Erythroblast (primary cell): ENCODE results near the gene PPP2R1B.

Experiments used
- GATA1 ChIP-seq: IDR thresholded peaks from 2 replicates; pipeline ENCODE4 v1.6.1; 2011; ENCODE audit warnings: low read depth, mild to moderate bottlenecking, control low read depth, low read length, moderate library complexity
- POLR2A ChIP-seq: IDR thresholded peaks from 2 replicates; pipeline ENCODE4 v1.6.1; 2011; ENCODE audit warnings: mild to moderate bottlenecking, low read length

DNA sequence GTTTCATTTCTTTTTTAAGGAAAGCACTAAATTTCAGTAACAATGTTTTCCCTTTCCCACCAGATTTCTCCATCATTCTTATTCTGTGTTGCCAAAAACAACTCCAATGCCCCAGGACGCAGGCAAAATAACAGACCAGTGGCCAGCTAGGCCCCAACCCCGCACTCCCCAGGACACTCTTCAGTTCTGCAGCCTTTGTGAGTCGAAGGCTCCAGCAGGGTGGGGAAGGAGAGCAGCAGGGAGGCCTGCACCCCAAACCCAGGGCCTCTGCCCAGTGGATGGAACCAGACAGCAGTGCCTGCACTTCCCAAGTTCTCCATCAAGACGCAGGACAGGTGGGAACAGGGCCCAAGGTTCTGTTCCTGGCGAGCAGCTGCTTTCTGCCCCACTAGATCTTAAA, 34.4 kb downstream of the PPP2R1B start:
- TF ChIP-seq POLR2A (no peak), GATA1 (no peak)
